Testis (tissue), 3 donors: Measurements from ENCODE around the gene CDH13. TPM values are rescaled to one million over a fixed set of nuclear protein-coding genes. Genes with fewer than 3 reads are reported as not detected.

Experiments used
- DNase-seq: peaks from one replicate; pipeline ENCODE4 v3.0.0-alpha.2; 2019
- H3K27ac ChIP-seq, 2 donors: fragments of 200-600 bp; sonication (generic); one replicate each; pipeline ENCODE4 v1.5.1; 2019
- H3K27me3 ChIP-seq: fragments of 200-600 bp; sonication (generic); one replicate; pipeline ENCODE4 v1.5.1; 2019
- H3K36me3 ChIP-seq: fragments of 200-600 bp; sonication (generic); one replicate; pipeline ENCODE4 v1.5.1; 2017; ENCODE audit warnings: low read depth; ENCODE audit errors: missing control alignments
- H3K4me1 ChIP-seq: fragments of 200-600 bp; sonication (generic); one replicate; pipeline ENCODE4 v1.5.1; 2019
- H3K4me3 ChIP-seq, 2 donors: fragments of 200-600 bp; sonication (generic); one replicate each; pipeline ENCODE4 v1.5.1; 2017 to 2019
- H3K9me3 ChIP-seq: fragments of 200-600 bp; sonication (generic); one replicate; pipeline ENCODE4 v1.5.1; 2017
- POLR2A ChIP-seq: fragments of 450-650 bp; IDR thresholded peaks from one replicate; pipeline ENCODE4 v1.6.1; 2017; ENCODE audit warnings: antibody characterized with exemption, mild to moderate bottlenecking, moderate library complexity
- WGBS, 2 donors: methylation state at CpG; one replicate each; pipeline ENCODE4 v1.1.5; 2018; 5-methylcytosine and 5-hydroxymethylcytosine counted together
- intact Hi-C: fragments of 100-400 bp; cut with DNase I; formaldehyde crosslinking; loops from one replicate; pipeline ENCODE4 v1.15.1; 2023; ENCODE audit warnings: low total_unique reads
- microRNA counts, 2 donors: library from miRNA; unstranded; fragments of <30 nt; microRNA quantifications; one replicate each; lab custom pipeline; 2016
- microRNA-seq, 2 donors: library from miRNA; unstranded; fragments of <30 nt; microRNA quantifications; one replicate each; pipeline ENCODE4, GENCODE V29; 2016; ENCODE audit warnings: borderline number of aligned reads in 2 of 2, borderline replicate concordance in 1 of 2
- polyA plus RNA-seq: library from polyadenylated mRNA; stranded (reverse); fragments of 350-450 nt; fragmentation: Illumina TruSeq; extraction: RNeasy Lipid Tissue Mini Kit (QIAGEN cat#74804); gene quantifications from one replicate; pipeline ENCODE4 v1.2.3, GENCODE V29; 2014; ENCODE audit warnings: low read depth, low replicate concordance; ENCODE audit not compliant: insufficient read depth
- small RNA-seq, 2 donors: library from RNA; depleted of rRNA; stranded (forward); fragments of <200 nt; gene quantifications; one replicate each; pipeline ENCODE3, GENCODE V24; 2016
- total RNA-seq, 2 donors: library from RNA; depleted of rRNA; stranded (reverse); fragments of >200 nt; gene quantifications; one replicate each; pipeline ENCODE4 v1.2.3, GENCODE V29; 2016
- TF ChIP-seq, protein P1 (sequence below), 3 experiments: fragments of 450-650 bp in 2 of 3; fragments of 200-600 bp in 1 of 3; sonication (generic) in 1 of 3; IDR thresholded peaks; one replicate each; pipeline ENCODE4 v1.5.1; 2016 to 2019; ENCODE audit warnings: antibody characterized with exemption in 3 of 3, mild to moderate bottlenecking in 2 of 3, moderate library complexity in 1 of 3

Gene CDH13
- total and polyA plus RNA-seq, 3 donors from 2014 or later = 1.2 to 11.1 (median 2.0) TPM

DNA sequence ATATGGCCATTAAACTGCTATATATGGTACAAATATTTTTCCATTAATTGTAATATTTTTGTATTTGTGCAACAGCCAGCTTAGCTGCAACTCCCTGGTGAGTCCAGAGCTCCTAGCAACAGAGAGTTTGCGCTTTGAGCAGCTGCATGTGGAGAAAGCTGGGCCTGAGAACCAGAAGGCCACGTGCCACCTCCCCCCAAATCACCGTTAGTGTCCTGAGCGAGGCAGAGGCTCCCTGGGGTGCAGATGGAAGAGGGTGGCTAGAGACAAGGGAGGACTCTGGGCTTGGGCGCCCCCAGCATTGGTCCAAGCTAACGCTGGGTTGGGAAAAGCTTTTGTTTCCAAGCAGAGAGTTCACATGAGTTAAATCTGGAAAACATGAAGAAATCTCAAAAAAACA lies 1222.7 kb downstream of the CDH13 start:
- H3K9me3 ChIP-seq = no peaks in the 10 kb centered on the region
- H3K27ac ChIP-seq = no peak overlapping the region
- 62 to 73% methylated on average over 6 of the region's 6 CpGs for WGBS, 2 donors
- DNase-seq = no peak
- no peaks in the 10 kb centered on the region for H3K36me3 ChIP-seq
- no peak for TF ChIP-seq POLR2A
- TF ChIP-seq, protein P1, sequence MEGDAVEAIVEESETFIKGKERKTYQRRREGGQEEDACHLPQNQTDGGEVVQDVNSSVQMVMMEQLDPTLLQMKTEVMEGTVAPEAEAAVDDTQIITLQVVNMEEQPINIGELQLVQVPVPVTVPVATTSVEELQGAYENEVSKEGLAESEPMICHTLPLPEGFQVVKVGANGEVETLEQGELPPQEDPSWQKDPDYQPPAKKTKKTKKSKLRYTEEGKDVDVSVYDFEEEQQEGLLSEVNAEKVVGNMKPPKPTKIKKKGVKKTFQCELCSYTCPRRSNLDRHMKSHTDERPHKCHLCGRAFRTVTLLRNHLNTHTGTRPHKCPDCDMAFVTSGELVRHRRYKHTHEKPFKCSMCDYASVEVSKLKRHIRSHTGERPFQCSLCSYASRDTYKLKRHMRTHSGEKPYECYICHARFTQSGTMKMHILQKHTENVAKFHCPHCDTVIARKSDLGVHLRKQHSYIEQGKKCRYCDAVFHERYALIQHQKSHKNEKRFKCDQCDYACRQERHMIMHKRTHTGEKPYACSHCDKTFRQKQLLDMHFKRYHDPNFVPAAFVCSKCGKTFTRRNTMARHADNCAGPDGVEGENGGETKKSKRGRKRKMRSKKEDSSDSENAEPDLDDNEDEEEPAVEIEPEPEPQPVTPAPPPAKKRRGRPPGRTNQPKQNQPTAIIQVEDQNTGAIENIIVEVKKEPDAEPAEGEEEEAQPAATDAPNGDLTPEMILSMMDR (IDR thresholded peaks at IDR 0.05) = no peak
- H3K4me1 ChIP-seq = no peaks in the 10 kb centered on the region
- intact Hi-C loops = no loop called here
- H3K4me3 ChIP-seq = no peak overlapping the region
- no peaks in the 10 kb centered on the region for H3K27me3 ChIP-seq

MicroRNA genes within 50 kb of the gene (microRNA counts, 767-probe panel; counts per million panel counts)
- microRNA hsa-miR-3182 (lab: Ali Mortazavi, UCI) = 0 to 152 counts per million in 2 donors

Small RNA genes within 50 kb of the gene (microRNA-seq; reads per million reads assigned to microRNA genes)
- gene MIR3182 (0 reads per million in 2 donors), gene MIR8058 (0 reads per million in 2 donors)

Small RNA genes within 50 kb of the gene (small RNA-seq; reads per million reads assigned to genes)
- gene AC099506.2 = 0 reads per million in 2 donors
- gene MIR3182 = 0 reads per million in 2 donors
- 0 reads per million in 2 donors for gene MIR8058
